Ovary (tissue), 3 donors: ENCODE results near the gene KLRF2.

ENCODE experiments used
- CTCF ChIP-seq, 3 donors: fragments of 450-650 bp in 2 of 3; fragments of 200-600 bp in 1 of 3; IDR thresholded peaks; one replicate each; pipeline versions ENCODE4 v1.5.1 to v1.8.0; 2016 to 2022; ENCODE audit warnings: antibody characterized with exemption in 3 of 3, mild to moderate bottlenecking in 1 of 3
- POLR2A ChIP-seq: fragments of 450-650 bp; IDR thresholded peaks from one replicate; pipeline ENCODE4 v1.6.1; 2017; ENCODE audit warnings: antibody characterized with exemption, mild to moderate bottlenecking, moderate library complexity
- donor health status: DM: no; HTN: no; CAD: no.

- TF ChIP-seq POLR2A (peak; percentile 48), CTCF (IDR thresholded peaks at IDR 0.05) (peak in 1 of 3 donors; percentile 14)
Measured at GRCh38 chr12:9869307-9870161, 11.8 kb upstream of the KLRF2 start, which contains the start of gene CLEC2B.
